ENCODE data around the gene CKM. TPM values are rescaled to one million over a fixed set of nuclear protein-coding genes. Genes with fewer than 3 reads are reported as not detected.

The CKM gene
- total and polyA plus RNA-seq, 4 donors, result 0.76 to 3.4 (median 0.96) TPM

DNA sequence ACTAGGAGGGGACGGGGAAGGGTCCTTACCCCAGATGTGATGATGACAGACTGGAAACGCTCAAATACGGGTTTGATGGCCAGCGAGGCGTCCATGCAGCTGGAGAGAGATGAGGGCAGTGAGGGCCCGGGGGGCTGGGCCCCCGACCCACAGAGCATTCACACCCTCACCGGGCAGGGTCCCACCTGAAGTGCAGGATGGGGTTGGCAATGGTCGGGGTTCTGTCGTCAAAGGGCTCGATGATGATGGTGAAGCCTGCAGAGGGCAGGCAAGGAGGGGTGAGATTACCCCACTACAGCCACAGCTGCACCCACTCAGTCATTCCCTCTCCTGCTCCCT, 34.7 kb upstream of the CKM start:
- Histone ChIP-seq H3K36me3 (ENCODE audit: control insufficient read depth, insufficient read depth, low read length) (peaks cover 94% of the 10 kb centered on the region), H3K4me3 (ENCODE audit: low read depth, low read length) (no peak overlapping the region), H3K27ac (ENCODE audit: low read depth, low read length) (no peak overlapping the region), H3K27me3 (ENCODE audit: control insufficient read depth, insufficient read depth, low read length) (no peaks in the 10 kb centered on the region), H3K9me3 (ENCODE audit: control insufficient read depth, insufficient read depth, low read length) (no peaks in the 10 kb centered on the region), H3K4me1 (ENCODE audit: control insufficient read depth, insufficient read depth, low read length) (no peaks in the 10 kb centered on the region)
- no peak for DNase-seq (ENCODE audit: low read depth in 4 of 6, low spot score in 6 of 6)
- 88% methylated on average over 6 of the region's 11 CpGs for WGBS (ENCODE audit: insufficient coverage)

DNA sequence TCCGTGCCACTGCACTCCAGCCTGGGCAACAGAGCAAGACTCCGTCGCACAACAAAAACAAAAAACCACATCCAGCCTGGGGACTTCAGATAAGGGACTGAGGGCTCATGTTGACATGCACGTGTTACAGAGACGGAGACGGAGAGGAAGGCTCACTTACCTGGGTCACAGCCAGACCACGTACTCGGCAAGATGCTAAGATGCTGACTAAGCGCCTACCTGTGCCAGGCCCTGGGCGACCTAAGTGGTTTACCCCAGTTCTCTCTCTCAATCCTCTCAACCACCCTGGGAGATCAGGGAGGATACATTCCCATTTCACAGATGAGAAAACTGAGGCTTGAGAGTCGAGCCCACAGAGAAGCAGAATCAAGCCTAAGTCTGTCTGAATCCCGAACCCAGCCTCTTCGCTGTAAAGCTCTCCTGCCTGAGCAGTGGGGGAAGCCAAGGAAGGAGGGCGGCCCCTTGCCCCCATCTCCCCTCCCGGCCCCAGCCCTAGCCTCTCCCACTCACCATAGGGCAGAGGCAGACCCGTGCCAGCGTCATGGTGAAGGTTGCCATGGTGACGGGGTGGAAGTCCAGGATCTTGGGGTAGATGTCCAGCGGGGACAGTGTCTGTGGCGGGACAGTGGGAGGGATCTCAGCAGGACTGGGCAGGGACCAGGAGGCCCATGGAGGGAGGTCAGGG, 34.2 kb upstream of the CKM start:
- Histone ChIP-seq H3K27ac (ENCODE audit: low read depth, low read length) (no peak overlapping the region), H3K9me3 (ENCODE audit: control insufficient read depth, insufficient read depth, low read length) (no peaks in the 10 kb centered on the region), H3K4me1 (ENCODE audit: control insufficient read depth, insufficient read depth, low read length) (no peaks in the 10 kb centered on the region), H3K36me3 (ENCODE audit: control insufficient read depth, insufficient read depth, low read length) (peaks cover 94% of the 10 kb centered on the region), H3K27me3 (ENCODE audit: control insufficient read depth, insufficient read depth, low read length) (no peaks in the 10 kb centered on the region), H3K4me3 (ENCODE audit: low read depth, low read length) (no peak overlapping the region)
- DNase-seq (ENCODE audit: low read depth in 4 of 6, low spot score in 6 of 6), result no peak
- 83% methylated on average over 15 of the region's 20 CpGs for WGBS (ENCODE audit: insufficient coverage)

DNA sequence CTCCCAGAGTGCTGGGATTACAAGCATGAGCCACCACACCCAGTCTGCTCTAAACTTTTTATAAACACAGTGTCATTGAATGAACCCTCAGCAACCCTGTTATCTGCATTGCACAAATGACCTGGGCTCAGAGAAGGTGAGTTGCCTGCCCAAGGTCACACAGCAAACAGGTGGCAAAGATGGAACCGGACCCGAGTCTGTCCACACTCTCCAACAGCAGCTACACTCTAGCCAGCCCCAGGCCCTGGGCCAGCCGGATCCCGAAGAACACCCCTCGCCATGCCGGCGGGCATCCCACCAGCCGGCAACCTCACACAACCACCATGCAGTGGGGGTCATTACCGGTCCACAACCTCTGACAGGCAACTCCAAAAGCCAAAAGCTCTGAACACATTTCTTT, 33.2 kb upstream of the CKM start:
- H3K27me3 ChIP-seq (ENCODE audit: control insufficient read depth, insufficient read depth, low read length), result no peaks in the 10 kb centered on the region
- DNase-seq (ENCODE audit: low read depth in 4 of 6, low spot score in 6 of 6), result no peak
- no peak overlapping the region for H3K27ac ChIP-seq (ENCODE audit: low read depth, low read length)
- WGBS (ENCODE audit: insufficient coverage), result 98% methylated on average over 9 of the region's 9 CpGs
- H3K4me1 ChIP-seq (ENCODE audit: control insufficient read depth, insufficient read depth, low read length), result no peaks in the 10 kb centered on the region
- no peaks in the 10 kb centered on the region for H3K9me3 ChIP-seq (ENCODE audit: control insufficient read depth, insufficient read depth, low read length)
- peaks cover 94% of the 10 kb centered on the region for H3K36me3 ChIP-seq (ENCODE audit: control insufficient read depth, insufficient read depth, low read length)
- no peak overlapping the region for H3K4me3 ChIP-seq (ENCODE audit: low read depth, low read length)

GRCh38 chr19:45355402-45355801, 32.7 kb upstream of the CKM start:
- 93% methylated on average over 9 of the region's 9 CpGs for WGBS (ENCODE audit: insufficient coverage)
- H3K4me1 ChIP-seq (ENCODE audit: control insufficient read depth, insufficient read depth, low read length), result no peaks in the 10 kb centered on the region
- H3K4me3 ChIP-seq (ENCODE audit: low read depth, low read length), result no peak overlapping the region
- no peaks in the 10 kb centered on the region for H3K27me3 ChIP-seq (ENCODE audit: control insufficient read depth, insufficient read depth, low read length)
- H3K9me3 ChIP-seq (ENCODE audit: control insufficient read depth, insufficient read depth, low read length), result no peaks in the 10 kb centered on the region
- no peak overlapping the region for H3K27ac ChIP-seq (ENCODE audit: low read depth, low read length)
- H3K36me3 ChIP-seq (ENCODE audit: control insufficient read depth, insufficient read depth, low read length), result peaks cover 96% of the 10 kb centered on the region
- no peak for DNase-seq (ENCODE audit: low read depth in 4 of 6, low spot score in 6 of 6)

GRCh38 chr19:45354241-45354842, 31.7 kb upstream of the CKM start:
- H3K36me3 ChIP-seq (ENCODE audit: control insufficient read depth, insufficient read depth, low read length), result peaks cover 99% of the 10 kb centered on the region

DNA sequence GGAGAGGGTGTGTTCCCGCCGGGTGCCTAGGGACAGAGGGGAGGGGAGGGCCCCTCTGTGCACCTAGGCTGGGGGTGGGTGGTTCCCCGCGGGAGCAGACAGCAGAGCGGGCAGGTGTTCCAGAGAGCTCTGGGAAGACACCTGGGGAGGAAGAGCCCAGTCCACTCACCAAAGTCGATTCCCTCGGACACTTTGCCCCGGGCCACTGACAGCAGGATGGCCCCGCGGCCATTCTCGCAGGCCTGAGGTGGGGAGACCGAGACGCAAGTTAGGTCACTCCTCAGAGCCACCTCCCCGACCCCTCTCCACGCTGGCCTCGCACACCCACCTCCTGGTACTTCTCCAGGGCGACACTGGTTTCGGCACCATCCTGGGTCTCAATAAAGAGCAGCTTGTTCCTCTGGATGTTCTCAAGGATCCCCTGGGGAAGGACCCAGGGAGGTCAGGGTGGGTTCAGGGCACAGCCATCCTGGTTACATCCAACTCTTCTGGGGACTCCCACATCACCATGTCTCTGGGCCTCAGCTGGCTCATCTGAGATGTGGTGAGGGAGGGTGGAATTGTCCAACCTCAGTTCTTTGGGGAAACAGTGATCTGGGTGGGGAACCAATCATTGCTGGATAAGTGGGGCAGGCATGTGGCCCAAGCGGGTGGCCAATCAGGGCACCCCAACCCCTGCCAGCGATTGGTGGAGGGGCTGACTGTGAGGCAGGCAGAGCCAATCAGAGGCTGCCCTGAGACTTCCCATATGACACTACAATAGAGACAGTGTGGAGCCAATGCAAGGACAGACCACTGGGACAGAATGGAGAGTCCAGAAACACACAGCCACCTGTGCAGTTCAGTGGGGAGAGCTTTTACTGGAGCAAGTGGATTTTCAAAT, 30.5 kb upstream of the CKM start:
- no peak for DNase-seq (ENCODE audit: low read depth in 4 of 6, low spot score in 6 of 6)
- no peaks in the 10 kb centered on the region for H3K4me1 ChIP-seq (ENCODE audit: control insufficient read depth, insufficient read depth, low read length)
- no peak overlapping the region for H3K4me3 ChIP-seq (ENCODE audit: low read depth, low read length)
- H3K9me3 ChIP-seq (ENCODE audit: control insufficient read depth, insufficient read depth, low read length), result no peaks in the 10 kb centered on the region
- H3K27ac ChIP-seq (ENCODE audit: low read depth, low read length), result no peak overlapping the region
- peaks cover 89% of the 10 kb centered on the region for H3K36me3 ChIP-seq (ENCODE audit: control insufficient read depth, insufficient read depth, low read length)
- peaks cover 1% of the 10 kb centered on the region for H3K27me3 ChIP-seq (ENCODE audit: control insufficient read depth, insufficient read depth, low read length)
- 95% methylated on average over 20 of the region's 20 CpGs for WGBS (ENCODE audit: insufficient coverage)

More at GRCh38 chr19:45354241-45354842, 31.7 kb upstream of the CKM start:
- Histone ChIP-seq H3K27ac (ENCODE audit: low read depth, low read length) (no peak overlapping the region), H3K4me3 (ENCODE audit: low read depth, low read length) (no peak overlapping the region), H3K9me3 (ENCODE audit: control insufficient read depth, insufficient read depth, low read length) (no peaks in the 10 kb centered on the region), H3K27me3 (ENCODE audit: control insufficient read depth, insufficient read depth, low read length) (no peaks in the 10 kb centered on the region), H3K4me1 (ENCODE audit: control insufficient read depth, insufficient read depth, low read length) (no peaks in the 10 kb centered on the region)
- WGBS (ENCODE audit: insufficient coverage), result 99% methylated on average over 9 of the region's 11 CpGs
- no peak for DNase-seq (ENCODE audit: low read depth in 4 of 6, low spot score in 6 of 6)

DNA sequence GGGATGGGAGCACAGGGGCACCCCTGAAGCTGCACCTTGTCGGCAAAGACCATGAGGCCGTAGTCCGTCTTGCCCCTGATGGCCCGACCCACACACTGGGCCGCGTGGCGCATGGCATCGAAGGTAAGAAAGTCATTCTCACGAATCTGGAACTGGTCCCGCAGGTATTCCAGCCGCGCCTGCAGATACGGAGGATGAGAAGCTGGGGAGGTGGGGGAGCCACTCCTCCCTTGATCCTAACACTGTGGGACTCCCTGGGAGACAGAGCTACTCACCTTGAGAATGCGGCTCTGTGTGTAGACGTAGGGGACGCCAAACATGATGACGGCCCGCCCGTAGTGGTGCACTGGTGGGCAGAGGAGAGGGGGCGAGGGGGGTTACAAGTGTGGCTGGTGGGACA, 29.8 kb upstream of the CKM start:
- H3K36me3 ChIP-seq (ENCODE audit: control insufficient read depth, insufficient read depth, low read length), result peaks cover 86% of the 10 kb centered on the region
- H3K27ac ChIP-seq (ENCODE audit: low read depth, low read length), result no peak overlapping the region
- no peak overlapping the region for H3K4me3 ChIP-seq (ENCODE audit: low read depth, low read length)
- DNase-seq (ENCODE audit: low read depth in 4 of 6, low spot score in 6 of 6), result no peak
- H3K4me1 ChIP-seq (ENCODE audit: control insufficient read depth, insufficient read depth, low read length), result no peaks in the 10 kb centered on the region
- 85% methylated on average over 15 of the region's 20 CpGs for WGBS (ENCODE audit: insufficient coverage)
- no peaks in the 10 kb centered on the region for H3K9me3 ChIP-seq (ENCODE audit: control insufficient read depth, insufficient read depth, low read length)
- H3K27me3 ChIP-seq (ENCODE audit: control insufficient read depth, insufficient read depth, low read length), result peaks cover 8% of the 10 kb centered on the region

DNA sequence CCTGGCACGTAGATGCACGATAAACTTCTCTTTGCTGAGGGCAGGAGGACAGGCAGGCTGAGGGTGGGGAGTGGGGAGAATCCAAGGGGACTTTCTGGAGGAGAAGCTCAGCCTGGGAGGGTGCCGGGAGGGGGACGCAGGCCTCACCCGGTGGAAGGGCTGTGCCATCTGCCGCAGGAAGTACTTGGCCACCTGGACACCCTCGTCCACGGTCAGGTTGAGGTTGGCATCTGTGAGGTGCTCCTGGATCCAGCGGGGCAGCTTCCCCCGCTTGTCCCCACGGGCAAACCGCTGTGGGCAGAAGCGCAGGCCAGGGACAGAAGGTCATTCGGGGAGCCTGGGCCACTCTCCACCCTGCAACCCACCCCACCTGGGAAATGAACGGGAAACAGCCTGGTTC, 29.4 kb upstream of the CKM start:
- H3K4me3 ChIP-seq (ENCODE audit: low read depth, low read length), result no peak overlapping the region
- no peaks in the 10 kb centered on the region for H3K9me3 ChIP-seq (ENCODE audit: control insufficient read depth, insufficient read depth, low read length)
- no peaks in the 10 kb centered on the region for H3K4me1 ChIP-seq (ENCODE audit: control insufficient read depth, insufficient read depth, low read length)
- 93% methylated on average over 14 of the region's 15 CpGs for WGBS (ENCODE audit: insufficient coverage)
- peaks cover 11% of the 10 kb centered on the region for H3K27me3 ChIP-seq (ENCODE audit: control insufficient read depth, insufficient read depth, low read length)
- peaks cover 82% of the 10 kb centered on the region for H3K36me3 ChIP-seq (ENCODE audit: control insufficient read depth, insufficient read depth, low read length)
- DNase-seq (ENCODE audit: low read depth in 4 of 6, low spot score in 6 of 6), result no peak
- no peak overlapping the region for H3K27ac ChIP-seq (ENCODE audit: low read depth, low read length)

- no peaks in the 10 kb centered on the region for H3K4me1 ChIP-seq (ENCODE audit: control insufficient read depth, insufficient read depth, low read length)
- H3K9me3 ChIP-seq (ENCODE audit: control insufficient read depth, insufficient read depth, low read length), result no peaks in the 10 kb centered on the region
- no peak for DNase-seq (ENCODE audit: low read depth in 4 of 6, low spot score in 6 of 6)
- no peak overlapping the region for H3K27ac ChIP-seq (ENCODE audit: low read depth, low read length)
- H3K4me3 ChIP-seq (ENCODE audit: low read depth, low read length), result no peak overlapping the region
- peaks cover 76% of the 10 kb centered on the region for H3K36me3 ChIP-seq (ENCODE audit: control insufficient read depth, insufficient read depth, low read length)
- 86% methylated on average over 11 of the region's 13 CpGs for WGBS (ENCODE audit: insufficient coverage)
- H3K27me3 ChIP-seq (ENCODE audit: control insufficient read depth, insufficient read depth, low read length), result peaks cover 16% of the 10 kb centered on the region
Measured at GRCh38 chr19:45351401-45351952, 28.8 kb upstream of the CKM start.

Measured in spinal cord (tissue), 10 donors.